Retinal pigment epithelial cell (primary cell): Measurements from ENCODE around the gene POU6F1.
A peak's percentile ranks its signal among the peaks of the same experiment; 100 is the strongest.

Experiments
- DNase-seq: peaks from one replicate; pipeline ENCODE4 v3.0.0-alpha.2; 2010; ENCODE audit warnings: low read depth
- H3K4me3 ChIP-seq: 2 replicates; pipeline ENCODE4 v1.5.1; 2011; ENCODE audit warnings: mild to moderate bottlenecking, low read length, control low read depth, moderate library complexity
- CTCF ChIP-seq: conservative IDR thresholded peaks from 2 replicates; pipeline ENCODE4 v1.5.1; 2011; ENCODE audit warnings: low read depth, low read length, control low read depth, inconsistent platforms

The POU6F1 gene

DNA sequence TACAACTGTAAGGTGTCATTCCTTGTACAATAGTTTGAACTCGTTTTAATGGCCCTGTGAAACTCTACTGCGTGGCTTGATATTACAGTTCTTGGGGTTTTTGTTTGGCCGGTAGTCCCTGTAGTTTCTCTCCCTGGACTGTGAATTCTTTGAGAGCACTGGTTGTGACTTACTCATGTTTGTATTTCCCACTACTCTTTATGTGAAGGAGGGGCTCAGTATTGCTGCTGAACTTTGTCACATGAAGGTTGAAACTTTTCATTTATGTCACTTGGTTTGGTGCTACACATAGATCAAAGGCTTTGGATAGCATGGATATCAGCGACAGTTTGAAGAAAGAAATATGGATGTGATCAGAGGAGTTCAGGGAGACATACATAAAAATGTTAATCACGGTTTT is 1.5 kb upstream of the POU6F1 start:
- no peak for TF ChIP-seq CTCF
- no peak for DNase-seq
- no peak overlapping the region for H3K4me3 ChIP-seq

GRCh38 chr12:51218607-51219161 is 822 bp upstream of the POU6F1 start:
- no peak for TF ChIP-seq CTCF
- no peak for DNase-seq
- peak overlapping the region; percentile 75 for H3K4me3 ChIP-seq

- H3K4me3 ChIP-seq: peak overlapping the region; percentile 75
- peak; percentile 35 for TF ChIP-seq CTCF
- no peak for DNase-seq
These were observed 512 bp downstream of the POU6F1 start for GRCh38 chr12:51217133-51217967.

- H3K4me3 ChIP-seq: peak overlapping the region; percentile 75
- DNase-seq: no peak
- no peak for TF ChIP-seq CTCF
These were observed 1.2 kb downstream of the POU6F1 start for GRCh38 chr12:51216642-51217041.

GRCh38 chr12:51214895-51215294 is 3.0 kb downstream of the POU6F1 start:
- no peak for DNase-seq
- no peak for TF ChIP-seq CTCF
- H3K4me3 ChIP-seq: no peak overlapping the region

DNA sequence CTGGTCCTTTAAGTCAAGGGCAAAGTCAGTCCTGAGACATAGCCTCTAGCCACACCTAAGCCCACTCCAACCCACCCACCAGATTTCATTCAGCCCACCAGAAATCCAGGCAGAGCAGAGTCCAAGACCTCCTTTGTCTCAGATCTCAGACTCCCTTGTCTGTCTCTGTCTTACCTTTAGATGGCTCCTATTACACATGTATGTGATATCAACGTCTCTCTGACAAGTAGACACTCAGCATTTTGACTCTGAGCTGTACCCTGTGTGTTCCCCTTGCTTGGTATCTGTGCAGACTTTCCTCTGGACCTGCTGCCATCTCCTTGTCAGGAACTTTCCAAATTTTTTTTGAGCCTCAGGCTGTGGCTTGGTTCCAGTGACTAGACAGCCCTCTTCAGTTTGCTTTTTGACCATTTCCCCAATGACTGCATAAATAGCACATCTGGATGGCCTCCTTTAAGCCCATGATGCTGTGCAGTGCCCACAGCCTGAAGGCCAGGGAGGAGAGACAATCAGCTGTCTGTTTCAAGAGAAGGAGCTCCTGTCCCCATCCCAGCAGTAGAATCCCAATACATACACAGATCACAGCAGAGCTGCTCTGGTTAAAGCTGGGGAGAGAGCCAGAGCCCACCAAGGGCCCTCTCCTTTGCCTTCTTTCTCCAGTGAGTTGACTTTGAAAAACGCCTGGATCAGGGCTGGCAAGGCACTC is 7.0 kb downstream of the POU6F1 start:
- no peak for TF ChIP-seq CTCF
- DNase-seq: no peak
- H3K4me3 ChIP-seq: no peak overlapping the region
